SHP77 treated with DMSO at 0.1 percent for 48 hours (cell line): ENCODE results near the gene PSMB10.

Experiments
- DNase-seq: peaks from one replicate; lab custom pipeline; 2025; lab: John Stamatoyannopoulos, UW

PSMB10 gene

DNA sequence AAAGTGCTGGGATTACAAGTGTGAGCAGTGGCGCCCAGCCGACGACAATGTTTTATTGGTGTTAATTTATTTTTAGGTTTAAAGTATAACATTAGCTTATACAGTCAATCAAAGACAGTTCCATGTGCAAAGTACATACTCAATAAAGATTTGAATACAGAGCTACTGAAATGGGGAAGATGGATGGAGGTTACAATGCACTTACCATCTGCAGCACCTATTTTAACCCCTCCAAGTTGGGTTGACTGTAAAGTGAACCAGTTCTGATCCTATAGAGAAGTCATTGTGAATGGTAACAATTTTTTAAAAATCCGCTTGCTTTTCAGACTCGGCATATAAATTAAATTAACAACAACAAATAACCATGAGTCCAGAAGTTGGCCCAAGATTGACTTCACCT, 44.3 kb downstream of the PSMB10 start:
- DNase-seq, result no peak

DNA sequence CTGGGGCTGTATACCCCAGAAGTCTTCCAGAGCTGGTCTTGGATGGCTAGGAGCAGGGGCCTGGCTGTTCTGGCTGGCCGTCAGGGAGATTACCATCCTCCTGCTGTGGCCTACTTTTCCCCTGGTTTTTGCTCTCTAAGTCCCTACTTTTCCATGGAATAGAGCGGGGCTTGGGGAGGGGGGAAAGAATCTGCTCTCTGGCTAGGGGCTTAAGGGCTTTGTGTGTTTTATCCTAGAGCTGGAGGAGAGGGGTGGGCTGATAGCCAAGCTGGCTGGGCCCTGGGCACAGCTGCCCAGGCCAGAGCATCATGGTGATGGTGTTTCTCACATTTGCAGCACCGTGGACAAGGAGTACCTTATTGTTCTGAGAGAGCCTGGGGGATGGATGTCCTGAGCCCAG, 48.3 kb downstream of the PSMB10 start:
- DNase-seq, result no peak

DNA sequence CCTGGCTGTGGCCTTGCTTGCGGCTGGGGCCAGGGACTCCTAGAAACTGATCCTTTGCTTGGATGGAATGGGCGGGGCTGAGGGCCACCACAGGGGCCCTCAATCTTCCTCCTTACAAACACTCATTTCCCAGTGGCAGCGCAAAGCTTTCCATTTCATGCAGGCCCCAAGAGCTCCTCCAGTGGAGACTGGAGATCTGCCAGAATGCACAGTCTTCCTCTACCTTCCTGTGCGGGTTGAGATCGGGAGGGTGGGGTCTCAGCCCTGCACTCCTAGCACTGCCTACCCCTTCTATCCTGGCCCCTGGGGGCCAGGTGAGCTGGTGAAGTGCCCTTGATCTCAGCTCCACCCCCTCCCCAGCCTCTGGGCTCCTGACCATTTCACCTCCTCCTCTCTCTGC, 50.3 kb downstream of the PSMB10 start:
- DNase-seq, result no peak

DNA sequence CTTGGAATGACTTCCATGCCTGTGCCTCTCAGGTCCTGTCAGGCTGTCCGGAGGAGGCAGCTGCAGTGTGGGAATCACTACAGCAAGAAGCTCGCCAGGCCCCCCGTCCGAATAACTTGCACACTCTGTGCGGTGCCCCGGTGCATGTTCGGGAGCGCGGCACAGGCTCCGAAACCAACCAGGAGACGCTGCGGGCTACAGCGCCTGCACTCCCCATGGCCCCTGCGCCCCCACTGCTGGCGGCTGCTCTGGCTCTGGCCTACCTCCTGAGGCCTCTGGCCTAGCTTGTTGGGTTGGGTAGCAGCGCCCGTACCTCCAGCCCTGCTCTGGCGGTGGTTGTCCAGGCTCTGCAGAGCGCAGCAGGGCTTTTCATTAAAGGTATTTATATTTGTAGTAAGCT, 50.7 kb downstream of the PSMB10 start:
- DNase-seq, result no peak

DNA sequence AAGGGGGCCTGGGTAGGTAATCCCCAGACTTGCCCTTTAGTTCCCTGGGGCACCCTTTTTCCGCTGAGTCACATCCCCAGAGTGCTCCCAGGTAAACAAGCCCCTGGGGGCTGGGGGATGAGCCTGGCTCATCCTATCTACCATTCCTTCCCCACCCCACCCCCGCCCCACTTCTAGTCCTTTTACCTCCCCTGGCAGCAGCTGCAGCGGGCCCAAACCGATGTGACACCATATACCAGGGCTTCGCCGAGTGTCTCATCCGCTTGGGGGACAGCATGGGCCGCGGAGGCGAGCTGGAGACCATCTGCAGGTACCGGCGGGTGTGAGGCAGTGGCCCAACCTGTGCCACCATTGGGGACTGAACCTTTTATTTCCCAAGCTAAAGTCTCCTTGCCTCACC, 51.1 kb downstream of the PSMB10 start:
- DNase-seq, result no peak

DNA sequence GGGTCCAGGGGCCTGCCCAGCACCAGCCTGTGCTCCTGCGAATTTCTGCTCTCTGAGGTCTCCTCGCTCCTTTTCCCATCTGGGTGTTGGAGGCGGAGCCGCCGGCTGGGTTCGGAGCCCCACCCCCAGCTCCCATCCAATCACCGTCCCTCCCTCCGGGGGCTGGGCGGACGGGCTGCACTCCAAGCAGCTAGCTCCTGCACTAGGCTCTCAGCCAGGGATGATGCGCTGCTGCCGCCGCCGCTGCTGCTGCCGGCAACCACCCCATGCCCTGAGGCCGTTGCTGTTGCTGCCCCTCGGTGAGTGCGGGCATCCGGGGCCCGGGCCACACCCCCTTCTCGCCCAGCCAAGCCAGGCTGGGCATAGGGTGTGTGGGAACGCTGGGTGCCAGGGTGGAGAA, 52.0 kb downstream of the PSMB10 start, which contains the start of gene NRN1L:
Gene NRN1L, plus strand, starts transcription at position 202 of the 400 bp plus-strand sequence. Its CDS starts 19 bp downstream, at position 221.
- peak; percentile 28 for DNase-seq
